GM23248 (cell line): ENCODE results near the gene MAMDC4.

Experiments
- EZH2 ChIP-seq: fragments of 200-600 bp; sonication (generic); IDR thresholded peaks from 2 replicates; pipeline ENCODE4 v1.6.1; 2018; ENCODE audit warnings: antibody characterized with exemption, mild to moderate bottlenecking; ENCODE audit not compliant: insufficient read depth, poor library complexity, severe bottlenecking
- EZH2phosphoT487 ChIP-seq: fragments of 200-600 bp; sonication (generic); IDR thresholded peaks from 2 replicates; pipeline ENCODE4 v1.6.1; 2018; ENCODE audit warnings: antibody characterized with exemption, moderate library complexity, mild to moderate bottlenecking, low read depth; ENCODE audit not compliant: insufficient read depth

GRCh38 chr9:136850866-136851775, 1.0 kb upstream of the MAMDC4 start:
- TF ChIP-seq EZH2, result no peak
- TF ChIP-seq EZH2phosphoT487, result no peak
